GM12878 (cell line): ENCODE results near the gene ELN. TPM values are rescaled to one million over a fixed set of nuclear protein-coding genes. Genes with fewer than 3 reads are reported as not detected.

Source experiments
- CREM ChIP-seq: IDR thresholded peaks from 2 replicates; pipeline ENCODE4 v1.6.1; 2014; ENCODE audit warnings: antibody characterized with exemption, low read depth
- EP300 ChIP-seq, 2 experiments: fragments of 150-350 bp in 1 of 2; IDR thresholded peaks; 2 replicates each; pipeline ENCODE4 v1.6.1; 2011 to 2012; ENCODE audit warnings: low read depth in 2 of 2, low read length in 2 of 2, borderline replicate concordance in 1 of 2, improper control_type of control experiment in 1 of 2, inconsistent platforms in 1 of 2; ENCODE audit not compliant: control insufficient read depth in 1 of 2
- HDGF ChIP-seq: fragments of 450-650 bp; IDR thresholded peaks from 2 replicates; pipeline ENCODE4 v1.6.1; 2016; ENCODE audit warnings: antibody characterized with exemption
- IRF5 ChIP-seq: fragments of 450-650 bp; IDR thresholded peaks from 2 replicates; pipeline ENCODE4 v1.6.1; 2017; ENCODE audit warnings: borderline replicate concordance
- JUND ChIP-seq: IDR thresholded peaks from 2 replicates; pipeline ENCODE4 v1.6.1; 2012; ENCODE audit warnings: low read depth, mild to moderate bottlenecking, low read length, improper control_type of control experiment, moderate library complexity
- NFXL1 ChIP-seq: fragments of 450-650 bp; IDR thresholded peaks from 2 replicates; pipeline ENCODE4 v1.6.1; 2017; ENCODE audit warnings: antibody characterized with exemption, mild to moderate bottlenecking, borderline replicate concordance
- RB1 ChIP-seq: fragments of 450-650 bp; formaldehyde crosslinking; IDR thresholded peaks from 2 replicates; pipeline ENCODE4 v1.6.1; 2017; ENCODE audit warnings: mild to moderate bottlenecking, borderline replicate concordance
- RELA ChIP-seq: fragments of 450-650 bp; IDR thresholded peaks from 2 replicates; pipeline ENCODE4 v1.8.0; 2014; ENCODE audit warnings: borderline replicate concordance; ENCODE audit not compliant: partially characterized antibody
- REST ChIP-seq: IDR thresholded peaks from 2 replicates; pipeline ENCODE4 v1.6.1; 2012; ENCODE audit warnings: mild to moderate bottlenecking, low read depth, low read length
- ZBTB33 ChIP-seq: fragments of 450-650 bp; IDR thresholded peaks from 2 replicates; pipeline ENCODE4 v1.6.1; 2017; ENCODE audit warnings: mild to moderate bottlenecking
- ZNF207 ChIP-seq: fragments of 450-650 bp; IDR thresholded peaks from 2 replicates; pipeline ENCODE4 v1.6.1; 2014; ENCODE audit warnings: antibody characterized with exemption, mild to moderate bottlenecking, borderline replicate concordance
- polyA plus RNA-seq, 11 experiments: library from polyadenylated mRNA; depleted of rRNA in 4 of 11; unstranded in 6 of 11; stranded (reverse) in 5 of 11; fragments of >200 nt; fragmentation: Nextera tagmentation in 4 of 11; fragmentation: Illumina TruSeq in 1 of 11; extraction: Ambion mirVana in 4 of 11; extraction: Trizol in 1 of 11; gene quantifications; 1 replicate in 1 of 11; 2 replicates in 10 of 11; pipeline versions ENCODE4 v1.2.1 to v1.2.3, GENCODE V29; 2011 to 2016; ENCODE audit warnings: inconsistent platforms in 2 of 11, missing spikeins in 2 of 11, low read depth in 1 of 11
- total RNA-seq, 4 experiments: library from RNA; depleted of rRNA in 3 of 4; stranded (reverse); fragments of >200 nt in 3 of 4; fragmentation: Illumina TruSeq in 1 of 4; extraction: Trizol in 1 of 4; gene quantifications; 2 replicates each; pipeline versions ENCODE4 v1.2.1 to v1.2.3, GENCODE V29; 2013 to 2021
- TF ChIP-seq, protein P1 (sequence below): fragments of 450-650 bp; IDR thresholded peaks from 2 replicates; pipeline ENCODE4 v1.6.1; 2017; ENCODE audit warnings: mild to moderate bottlenecking, moderate library complexity
- TF ChIP-seq, protein P2 (sequence below): IDR thresholded peaks from 2 replicates; pipeline ENCODE4 v1.6.1; 2012; ENCODE audit warnings: low read depth, low read length, improper control_type of control experiment
- TF ChIP-seq, protein P3 (sequence below): IDR thresholded peaks from 2 replicates; pipeline ENCODE4 v1.6.1; 2011; ENCODE audit warnings: low read depth, mild to moderate bottlenecking, low read length, moderate library complexity, borderline replicate concordance; ENCODE audit errors: extremely low read depth
- TF ChIP-seq, protein P4 (sequence below): fragments of 450-650 bp; IDR thresholded peaks from 2 replicates; pipeline ENCODE4 v1.6.1; 2017; ENCODE audit warnings: low read depth, mild to moderate bottlenecking, moderate library complexity

ELN gene
- total and polyA plus RNA-seq, 10 of the 15 experiments (the other 5 are each of a cell fraction or from before 2014, with no cell fraction given) = 0.08 to 0.27 (median 0.23) TPM; not detected in 7

DNA sequence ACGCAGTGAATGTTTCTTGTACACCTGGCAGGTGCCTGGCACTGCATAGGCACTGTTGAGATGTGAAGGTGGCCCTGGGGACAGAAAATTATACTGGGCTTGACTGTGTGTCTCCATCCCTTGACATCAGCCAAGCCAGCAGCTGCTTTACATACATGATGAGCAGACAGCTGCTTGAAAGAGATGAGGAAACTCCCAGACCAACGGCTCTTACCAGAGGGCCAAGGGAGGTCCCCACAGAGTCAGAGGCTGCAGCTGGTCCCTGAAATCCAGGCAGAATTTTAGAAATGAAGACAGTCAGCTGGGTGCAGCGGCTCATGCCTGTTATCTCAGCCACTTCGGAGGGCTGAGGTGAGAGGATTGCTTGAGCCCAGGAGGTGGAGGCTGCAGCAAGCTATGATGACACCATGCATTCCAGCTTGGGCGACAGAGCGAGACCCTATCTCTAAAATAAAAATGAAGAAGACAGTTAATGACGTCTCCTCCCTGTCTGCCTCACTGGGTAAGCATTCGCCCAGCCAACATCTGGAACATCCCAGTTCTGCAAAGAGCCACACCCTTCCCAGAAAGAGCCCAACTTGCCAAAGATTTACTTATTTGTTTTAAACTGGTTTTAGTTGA is 73.2 kb downstream of the ELN start (continued):
- TF ChIP-seq, protein P1, sequence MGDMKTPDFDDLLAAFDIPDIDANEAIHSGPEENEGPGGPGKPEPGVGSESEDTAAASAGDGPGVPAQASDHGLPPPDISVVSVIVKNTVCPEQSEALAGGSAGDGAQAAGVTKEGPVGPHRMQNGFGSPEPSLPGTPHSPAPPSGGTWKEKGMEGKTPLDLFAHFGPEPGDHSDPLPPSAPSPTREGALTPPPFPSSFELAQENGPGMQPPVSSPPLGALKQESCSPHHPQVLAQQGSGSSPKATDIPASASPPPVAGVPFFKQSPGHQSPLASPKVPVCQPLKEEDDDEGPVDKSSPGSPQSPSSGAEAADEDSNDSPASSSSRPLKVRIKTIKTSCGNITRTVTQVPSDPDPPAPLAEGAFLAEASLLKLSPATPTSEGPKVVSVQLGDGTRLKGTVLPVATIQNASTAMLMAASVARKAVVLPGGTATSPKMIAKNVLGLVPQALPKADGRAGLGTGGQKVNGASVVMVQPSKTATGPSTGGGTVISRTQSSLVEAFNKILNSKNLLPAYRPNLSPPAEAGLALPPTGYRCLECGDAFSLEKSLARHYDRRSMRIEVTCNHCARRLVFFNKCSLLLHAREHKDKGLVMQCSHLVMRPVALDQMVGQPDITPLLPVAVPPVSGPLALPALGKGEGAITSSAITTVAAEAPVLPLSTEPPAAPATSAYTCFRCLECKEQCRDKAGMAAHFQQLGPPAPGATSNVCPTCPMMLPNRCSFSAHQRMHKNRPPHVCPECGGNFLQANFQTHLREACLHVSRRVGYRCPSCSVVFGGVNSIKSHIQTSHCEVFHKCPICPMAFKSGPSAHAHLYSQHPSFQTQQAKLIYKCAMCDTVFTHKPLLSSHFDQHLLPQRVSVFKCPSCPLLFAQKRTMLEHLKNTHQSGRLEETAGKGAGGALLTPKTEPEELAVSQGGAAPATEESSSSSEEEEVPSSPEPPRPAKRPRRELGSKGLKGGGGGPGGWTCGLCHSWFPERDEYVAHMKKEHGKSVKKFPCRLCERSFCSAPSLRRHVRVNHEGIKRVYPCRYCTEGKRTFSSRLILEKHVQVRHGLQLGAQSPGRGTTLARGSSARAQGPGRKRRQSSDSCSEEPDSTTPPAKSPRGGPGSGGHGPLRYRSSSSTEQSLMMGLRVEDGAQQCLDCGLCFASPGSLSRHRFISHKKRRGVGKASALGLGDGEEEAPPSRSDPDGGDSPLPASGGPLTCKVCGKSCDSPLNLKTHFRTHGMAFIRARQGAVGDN = peak; percentile 31; the same call in 1 of the 2 replicates
- TF ChIP-seq CREM (peak; percentile 66; the same call in 1 of the 2 replicates), IRF5 (no peak), NFXL1 (no peak), RB1 (no peak), RELA (no peak), ZNF207 (no peak), ZBTB33 (no peak), REST (no peak), JUND (no peak), EP300 (IDR thresholded peaks at IDR 0.05; ENCODE audit: borderline replicate concordance in 1 of 2, control insufficient read depth in 1 of 2, low read depth in 2 of 2, low read length in 2 of 2) (peak in 1 of 2 experiments; percentile 53; a peak in 1 of 4 replicates), HDGF (no peak)
- TF ChIP-seq, protein P2, sequence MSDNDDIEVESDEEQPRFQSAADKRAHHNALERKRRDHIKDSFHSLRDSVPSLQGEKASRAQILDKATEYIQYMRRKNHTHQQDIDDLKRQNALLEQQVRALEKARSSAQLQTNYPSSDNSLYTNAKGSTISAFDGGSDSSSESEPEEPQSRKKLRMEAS = no peak
- TF ChIP-seq, protein P3, sequence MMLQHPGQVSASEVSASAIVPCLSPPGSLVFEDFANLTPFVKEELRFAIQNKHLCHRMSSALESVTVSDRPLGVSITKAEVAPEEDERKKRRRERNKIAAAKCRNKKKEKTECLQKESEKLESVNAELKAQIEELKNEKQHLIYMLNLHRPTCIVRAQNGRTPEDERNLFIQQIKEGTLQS = no peak
- TF ChIP-seq, protein P4, sequence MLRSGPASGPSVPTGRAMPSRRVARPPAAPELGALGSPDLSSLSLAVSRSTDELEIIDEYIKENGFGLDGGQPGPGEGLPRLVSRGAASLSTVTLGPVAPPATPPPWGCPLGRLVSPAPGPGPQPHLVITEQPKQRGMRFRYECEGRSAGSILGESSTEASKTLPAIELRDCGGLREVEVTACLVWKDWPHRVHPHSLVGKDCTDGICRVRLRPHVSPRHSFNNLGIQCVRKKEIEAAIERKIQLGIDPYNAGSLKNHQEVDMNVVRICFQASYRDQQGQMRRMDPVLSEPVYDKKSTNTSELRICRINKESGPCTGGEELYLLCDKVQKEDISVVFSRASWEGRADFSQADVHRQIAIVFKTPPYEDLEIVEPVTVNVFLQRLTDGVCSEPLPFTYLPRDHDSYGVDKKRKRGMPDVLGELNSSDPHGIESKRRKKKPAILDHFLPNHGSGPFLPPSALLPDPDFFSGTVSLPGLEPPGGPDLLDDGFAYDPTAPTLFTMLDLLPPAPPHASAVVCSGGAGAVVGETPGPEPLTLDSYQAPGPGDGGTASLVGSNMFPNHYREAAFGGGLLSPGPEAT = peak; percentile 64; the same call in 1 of the 2 replicates
